GM10266 (cell line): Measurements from ENCODE around the gene AKT1.

Experiments used
- DNase-seq: peaks from one replicate; pipeline ENCODE4 v3.0.0; 2012; ENCODE audit errors: extremely low spot score
- TF ChIP-seq, protein P1 (sequence below): IDR thresholded peaks from 2 replicates; pipeline ENCODE4 v1.5.1; 2012; ENCODE audit warnings: mild to moderate bottlenecking, low read depth; ENCODE audit not compliant: control insufficient read depth, insufficient read depth; ENCODE audit errors: missing control alignments

Gene AKT1

DNA sequence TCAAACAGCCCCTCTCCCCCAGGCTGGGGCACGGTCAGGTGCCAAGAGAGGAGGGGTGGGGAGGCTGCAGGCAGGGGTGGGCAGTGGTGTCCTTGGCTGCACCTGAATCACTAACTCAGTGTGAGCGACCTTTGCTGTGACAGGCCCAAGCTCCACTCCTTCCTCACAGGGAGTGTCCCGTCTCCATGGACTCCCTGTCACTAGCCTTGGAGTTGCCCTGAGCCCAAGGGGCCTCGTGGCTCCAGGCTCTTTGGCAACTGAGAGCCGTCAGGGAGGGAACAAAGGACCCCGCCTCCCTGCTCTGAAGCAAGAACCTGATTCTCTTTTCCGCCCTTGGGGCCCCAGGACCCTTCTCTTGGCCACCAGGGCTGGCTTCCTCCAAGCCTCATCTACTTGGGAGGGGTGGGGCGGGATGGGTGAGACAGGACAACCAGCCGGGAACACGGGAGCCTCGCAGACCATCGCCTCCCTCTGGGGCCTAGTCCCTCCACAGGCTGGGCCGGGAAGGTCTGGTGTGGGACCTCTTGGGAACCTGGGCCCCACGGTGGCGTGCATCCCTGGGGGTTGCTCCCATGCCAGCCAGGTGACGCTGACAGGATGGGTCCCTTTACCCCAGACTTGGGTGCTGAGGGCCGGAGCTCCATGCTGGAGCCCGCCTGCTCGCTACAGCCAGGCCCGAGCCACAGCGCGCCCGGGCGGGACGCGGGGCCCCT lies 72.5 kb downstream of the AKT1 start:
- DNase-seq, result no peak
- TF ChIP-seq, protein P1, sequence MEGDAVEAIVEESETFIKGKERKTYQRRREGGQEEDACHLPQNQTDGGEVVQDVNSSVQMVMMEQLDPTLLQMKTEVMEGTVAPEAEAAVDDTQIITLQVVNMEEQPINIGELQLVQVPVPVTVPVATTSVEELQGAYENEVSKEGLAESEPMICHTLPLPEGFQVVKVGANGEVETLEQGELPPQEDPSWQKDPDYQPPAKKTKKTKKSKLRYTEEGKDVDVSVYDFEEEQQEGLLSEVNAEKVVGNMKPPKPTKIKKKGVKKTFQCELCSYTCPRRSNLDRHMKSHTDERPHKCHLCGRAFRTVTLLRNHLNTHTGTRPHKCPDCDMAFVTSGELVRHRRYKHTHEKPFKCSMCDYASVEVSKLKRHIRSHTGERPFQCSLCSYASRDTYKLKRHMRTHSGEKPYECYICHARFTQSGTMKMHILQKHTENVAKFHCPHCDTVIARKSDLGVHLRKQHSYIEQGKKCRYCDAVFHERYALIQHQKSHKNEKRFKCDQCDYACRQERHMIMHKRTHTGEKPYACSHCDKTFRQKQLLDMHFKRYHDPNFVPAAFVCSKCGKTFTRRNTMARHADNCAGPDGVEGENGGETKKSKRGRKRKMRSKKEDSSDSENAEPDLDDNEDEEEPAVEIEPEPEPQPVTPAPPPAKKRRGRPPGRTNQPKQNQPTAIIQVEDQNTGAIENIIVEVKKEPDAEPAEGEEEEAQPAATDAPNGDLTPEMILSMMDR, result no peak

GRCh38 chr14:104721505-104722431 lies 73.8 kb downstream of the AKT1 start:
- TF ChIP-seq, protein P1, result no peak
- no peak for DNase-seq
